Neural progenitor cell (in vitro differentiated cells): Measurements from ENCODE around the gene GSG1L.

ENCODE experiments used
- CTCF ChIP-seq: fragments of 200-600 bp; sonication (generic); IDR thresholded peaks from 2 replicates; pipeline ENCODE4 v1.5.1; 2017; ENCODE audit warnings: antibody characterized with exemption, mild to moderate bottlenecking
- EZH2 ChIP-seq: fragments of 200-600 bp; sonication (generic); IDR thresholded peaks from 2 replicates; pipeline ENCODE4 v1.6.1; 2017; ENCODE audit warnings: antibody characterized with exemption, mild to moderate bottlenecking, moderate library complexity
- EZH2phosphoT487 ChIP-seq: fragments of 200-600 bp; sonication (generic); IDR thresholded peaks from 2 replicates; pipeline ENCODE4 v1.6.1; 2017; ENCODE audit warnings: antibody characterized with exemption

GRCh38 chr16:27894386-27894785 lies 169.1 kb downstream of the GSG1L start:
- TF ChIP-seq CTCF (no peak), EZH2phosphoT487 (no peak), EZH2 (no peak)
